ENCODE measurements around the gene CDHR5. TPM values are rescaled to one million over a fixed set of nuclear protein-coding genes. Genes with fewer than 3 reads are reported as not detected.
A peak's percentile ranks its signal among the peaks of the same experiment; 100 is the strongest.

The CDHR5 gene
- total RNA-seq, 3 donors from 2014 or later (not counting 1 experiment from before 2014, with no cell fraction given): not detected

GRCh38 chr11:603154-603553 lies 21.6 kb downstream of the CDHR5 start:
- TF ChIP-seq CTCF (IDR thresholded peaks at IDR 0.05): no peak
- Histone ChIP-seq H3K4me3 (ENCODE audit: low read length) (no peak overlapping the region), H3K36me3 (ENCODE audit: control insufficient read depth, insufficient read depth, low read length) (peaks cover 75% of the 10 kb centered on the region), H3K9me3 (ENCODE audit: control insufficient read depth, insufficient read depth, low read length) (no peaks in the 10 kb centered on the region), H3K4me1 (ENCODE audit: control insufficient read depth, insufficient read depth, low read length) (no peaks in the 10 kb centered on the region), H3K27me3 (ENCODE audit: control insufficient read depth, insufficient read depth, low read length) (no peaks in the 10 kb centered on the region), H3K27ac (ENCODE audit: low read length) (no peak overlapping the region)
- Mint-ChIP-seq H3K4me1 (no peaks in the 10 kb centered on the region), H3K27ac (no peak overlapping the region), H3K4me3 (no peak overlapping the region), H3K9me3 (no peaks in the 10 kb centered on the region), H3K36me3 (no peaks in the 10 kb centered on the region), H3K27me3 (ENCODE audit: low read depth in 2 of 2) (no peaks in the 10 kb centered on the region)
- no peak for DNase-seq
- 95% methylated on average over 13 of the region's 13 CpGs for WGBS (ENCODE audit: insufficient coverage)
- no peak for ATAC-seq
- intact Hi-C loops (cut with micrococcal nuclease): no loop called here

- no peak for ATAC-seq
- Mint-ChIP-seq H3K4me1 (peaks cover 0 to 6% of the 10 kb centered on the region in 2 donors), H3K36me3 (no peaks in the 10 kb centered on the region)
Observed at GRCh38 chr11:601573-602245, 23.0 kb downstream of the CDHR5 start.

GRCh38 chr11:598005-598680 lies 26.6 kb downstream of the CDHR5 start:
- Histone ChIP-seq H3K9me3 (ENCODE audit: control insufficient read depth, insufficient read depth, low read length) (no peaks in the 10 kb centered on the region), H3K27ac (ENCODE audit: low read length) (no peak overlapping the region), H3K27me3 (ENCODE audit: control insufficient read depth, insufficient read depth, low read length) (no peaks in the 10 kb centered on the region), H3K36me3 (ENCODE audit: control insufficient read depth, insufficient read depth, low read length) (peaks cover 73% of the 10 kb centered on the region), H3K4me3 (ENCODE audit: low read length) (no peak overlapping the region), H3K4me1 (ENCODE audit: control insufficient read depth, insufficient read depth, low read length) (peaks cover 13% of the 10 kb centered on the region)
- 92% methylated on average over 30 of the region's 30 CpGs for WGBS (ENCODE audit: insufficient coverage)
- H3K27me3 Mint-ChIP-seq (ENCODE audit: low read depth in 2 of 2): no peaks in the 10 kb centered on the region
- TF ChIP-seq CTCF (IDR thresholded peaks at IDR 0.05): no peak
- ATAC-seq (no peak), DNase-seq (no peak)
- H3K9me3 Mint-ChIP-seq: no peaks in the 10 kb centered on the region
- H3K27ac Mint-ChIP-seq: no peak overlapping the region
- peaks cover 10 to 11% of the 10 kb centered on the region in 2 donors for H3K4me1 Mint-ChIP-seq
- intact Hi-C loops (cut with micrococcal nuclease): no loop called here
- H3K4me3 Mint-ChIP-seq: no peak overlapping the region
- H3K36me3 Mint-ChIP-seq: no peaks in the 10 kb centered on the region

More at GRCh38 chr11:601573-602245, 23.0 kb downstream of the CDHR5 start:
- H3K9me3 Mint-ChIP-seq: no peaks in the 10 kb centered on the region
- Histone ChIP-seq H3K36me3 (ENCODE audit: control insufficient read depth, insufficient read depth, low read length) (peaks cover 76% of the 10 kb centered on the region), H3K27me3 (ENCODE audit: control insufficient read depth, insufficient read depth, low read length) (no peaks in the 10 kb centered on the region), H3K27ac (ENCODE audit: low read length) (no peak overlapping the region), H3K4me3 (ENCODE audit: low read length) (no peak overlapping the region), H3K9me3 (ENCODE audit: control insufficient read depth, insufficient read depth, low read length) (no peaks in the 10 kb centered on the region), H3K4me1 (ENCODE audit: control insufficient read depth, insufficient read depth, low read length) (peaks cover 5% of the 10 kb centered on the region)
- no peak overlapping the region for H3K4me3 Mint-ChIP-seq
- H3K27me3 Mint-ChIP-seq (ENCODE audit: low read depth in 2 of 2): no peaks in the 10 kb centered on the region
- intact Hi-C loops (cut with micrococcal nuclease): no loop called here
- no peak for TF ChIP-seq CTCF (IDR thresholded peaks at IDR 0.05)
- H3K27ac Mint-ChIP-seq: peak overlapping the region in 1 of 2 donors; percentile 54
- no peak for DNase-seq
- WGBS (ENCODE audit: insufficient coverage): 96% methylated on average over 22 of the region's 23 CpGs

All from natural killer cell (primary cell).